Activated CD4-positive, alpha-beta memory T cell treated with anti-CD3 and anti-CD28 coated beads, Interleukin-2, amount 10 ng/mL, durations not matched to agents 7 days and 5 days (primary cell): Measurements from ENCODE around the gene PTPRC. TPM values are rescaled to one million over a fixed set of nuclear protein-coding genes. Genes with fewer than 3 reads are reported as not detected.

Experiments used
- CTCF ChIA-PET: fragments of 350-600 bp; sonication (Branson Sonifier 250); formaldehyde crosslinking; loops from one replicate; lab custom pipeline; 2021; ENCODE audit warnings: antibody characterized with exemption, inconsistent platforms; lab: Charles Lee
- POLR2A ChIA-PET: fragments of 350-600 bp; sonication (Branson Sonifier 250); formaldehyde crosslinking; loops from one replicate; lab custom pipeline; 2021; ENCODE audit warnings: antibody characterized with exemption; lab: Charles Lee
- DNase-seq: peaks from one replicate; pipeline ENCODE4 v3.0.0-alpha.2; 2020
- H3K27ac Mint-ChIP-seq: one replicate; pipeline ENCODE4 v1.8.0; 2021; ENCODE audit warnings: mild to moderate bottlenecking, mixed read lengths
- H3K27me3 Mint-ChIP-seq: one replicate; pipeline ENCODE4 v1.8.0; 2021; ENCODE audit warnings: mixed read lengths
- H3K36me3 Mint-ChIP-seq: one replicate; pipeline ENCODE4 v1.8.0; 2021; ENCODE audit warnings: low read depth, mixed read lengths
- H3K4me1 Mint-ChIP-seq: one replicate; pipeline ENCODE4 v1.8.0; 2021; ENCODE audit warnings: mixed read lengths
- H3K4me3 Mint-ChIP-seq: one replicate; pipeline ENCODE4 v1.8.0; 2021; ENCODE audit warnings: mild to moderate bottlenecking, mixed read lengths
- H3K9me3 Mint-ChIP-seq: one replicate; pipeline ENCODE4 v1.8.0; 2021; ENCODE audit warnings: mixed read lengths
- total RNA-seq, 2 experiments: library from RNA; stranded (reverse); gene quantifications; one replicate each; pipeline ENCODE4 v1.2.3, GENCODE V29; 2021

PTPRC gene
- total RNA-seq, 2 experiments from 2014 or later: 724 to 731 TPM

DNA sequence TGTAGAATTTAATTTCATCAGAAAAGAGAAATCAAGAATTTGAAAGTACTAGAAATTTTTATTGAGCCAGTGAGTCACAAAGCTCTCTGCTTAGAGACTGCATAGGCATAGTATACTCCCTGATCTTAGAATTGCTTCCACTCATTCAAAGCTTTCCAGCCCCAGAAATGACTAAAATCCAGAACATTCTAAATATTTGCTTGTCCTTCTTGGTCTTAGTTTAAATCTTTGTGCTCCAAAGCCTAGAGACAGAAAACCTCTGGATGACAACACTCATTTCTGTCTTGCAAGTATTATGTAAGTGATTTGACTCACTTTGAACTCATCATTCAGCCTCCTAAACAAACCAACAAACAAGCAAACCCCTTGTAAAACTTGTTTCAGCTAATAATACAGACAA is 74.2 kb downstream of the PTPRC start:
- CTCF ChIA-PET: no interaction called here
- DNase-seq: no peak
- Mint-ChIP-seq H3K27me3 (no peaks in the 10 kb centered on the region), H3K36me3 (peaks cover 86% of the 10 kb centered on the region), H3K4me1 (peaks cover 37% of the 10 kb centered on the region), H3K27ac (no peak overlapping the region), H3K9me3 (no peaks in the 10 kb centered on the region), H3K4me3 (no peak overlapping the region)
- POLR2A ChIA-PET: interaction anchor here (0.7 to 1.4 kb wide), 3 partner anchors 9 to 62 kb away, joined by 3 read pairs; no protein-coding TSS in a partner anchor

DNA sequence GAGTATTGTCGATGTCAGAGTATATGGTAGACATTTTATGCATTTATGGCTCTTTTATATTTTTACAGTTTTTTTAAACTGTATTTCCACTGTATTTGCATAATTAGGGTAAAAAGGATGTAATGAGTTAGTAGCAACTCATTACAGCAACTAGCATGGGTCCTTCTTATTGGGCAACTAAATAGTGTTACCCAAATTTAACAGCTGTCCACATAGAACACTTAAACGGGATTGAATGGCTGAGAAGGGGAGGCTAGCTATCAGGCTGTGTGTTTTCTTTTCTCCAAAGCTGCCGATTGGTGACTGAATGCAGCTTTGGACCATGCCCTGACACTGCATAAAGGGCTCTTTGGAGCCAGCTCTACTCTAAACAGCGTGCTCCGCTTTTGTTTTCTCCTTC is 75.4 kb downstream of the PTPRC start:
- POLR2A ChIA-PET: interaction anchor here (1.4 kb wide), 1 partner anchor 32 kb away, joined by 4 read pairs; no protein-coding TSS in a partner anchor
- Mint-ChIP-seq H3K27ac (no peak overlapping the region), H3K4me1 (peaks cover 31% of the 10 kb centered on the region), H3K27me3 (no peaks in the 10 kb centered on the region), H3K4me3 (no peak overlapping the region), H3K9me3 (no peaks in the 10 kb centered on the region), H3K36me3 (peaks cover 82% of the 10 kb centered on the region)
- DNase-seq: no peak
- CTCF ChIA-PET: no interaction called here

DNA sequence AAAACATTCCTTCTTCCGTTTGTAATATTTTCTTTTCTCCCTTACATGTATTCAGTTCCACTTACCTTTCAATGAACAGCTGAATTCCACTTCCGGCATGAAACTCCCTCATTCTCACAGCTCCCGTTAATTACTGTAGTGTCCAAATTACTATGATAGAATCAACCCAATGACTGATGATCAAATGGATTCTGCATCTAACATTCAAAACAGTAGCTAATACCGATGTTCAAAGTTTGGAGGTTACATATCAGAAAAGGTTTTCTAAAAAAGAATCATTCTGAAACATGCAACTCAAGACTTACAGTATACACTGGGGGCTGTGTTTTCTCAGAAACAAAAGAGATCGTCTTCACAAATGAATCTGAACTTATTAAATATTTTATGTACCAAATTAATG is 77.2 kb downstream of the PTPRC start:
- Mint-ChIP-seq H3K27me3 (no peaks in the 10 kb centered on the region), H3K4me1 (peaks cover 34% of the 10 kb centered on the region), H3K4me3 (no peak overlapping the region), H3K9me3 (no peaks in the 10 kb centered on the region), H3K27ac (peak overlapping the region; percentile 68), H3K36me3 (peaks cover 81% of the 10 kb centered on the region)
- no peak for DNase-seq
- ChIA-PET CTCF (interaction anchor here (1.0 kb wide), 1 partner anchor 15 kb away, joined by 3 read pairs; no protein-coding TSS in a partner anchor), POLR2A (interaction anchor here (1.0 to 1.7 kb wide), 2 partner anchors 12 to 15 kb away, joined by 5 read pairs; no protein-coding TSS in a partner anchor)

DNA sequence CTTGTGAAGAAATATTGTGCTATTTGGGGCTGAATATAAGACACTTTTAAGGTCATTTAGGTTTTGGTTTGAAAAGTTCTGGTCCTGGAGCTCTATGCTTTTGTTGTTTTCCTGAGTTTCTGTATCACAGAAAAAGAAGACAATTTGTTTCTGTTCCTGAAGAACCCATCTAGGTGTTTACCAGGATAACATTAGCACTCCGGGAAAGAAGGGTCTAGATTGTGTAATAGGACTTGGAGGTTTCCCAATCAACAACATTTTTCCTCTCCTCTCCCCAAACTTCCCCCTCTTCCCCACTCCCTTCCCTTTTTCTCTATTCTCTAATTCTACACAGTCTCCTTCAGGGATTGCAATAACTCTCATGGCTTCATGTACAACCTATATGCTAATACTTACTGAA is 78.7 kb downstream of the PTPRC start:
- H3K4me3 Mint-ChIP-seq: no peak overlapping the region
- H3K4me1 Mint-ChIP-seq: peaks cover 31% of the 10 kb centered on the region
- H3K36me3 Mint-ChIP-seq: peaks cover 70% of the 10 kb centered on the region
- peak overlapping the region; percentile 17 for H3K27ac Mint-ChIP-seq
- DNase-seq: no peak
- no peaks in the 10 kb centered on the region for H3K27me3 Mint-ChIP-seq
- ChIA-PET POLR2A (interaction anchor here (0.9 to 1.5 kb wide), 4 partner anchors 13 to 27 kb away, joined by 3 to 5 read pairs (median 4); no protein-coding TSS in a partner anchor), CTCF (no interaction called here)
- no peaks in the 10 kb centered on the region for H3K9me3 Mint-ChIP-seq

DNA sequence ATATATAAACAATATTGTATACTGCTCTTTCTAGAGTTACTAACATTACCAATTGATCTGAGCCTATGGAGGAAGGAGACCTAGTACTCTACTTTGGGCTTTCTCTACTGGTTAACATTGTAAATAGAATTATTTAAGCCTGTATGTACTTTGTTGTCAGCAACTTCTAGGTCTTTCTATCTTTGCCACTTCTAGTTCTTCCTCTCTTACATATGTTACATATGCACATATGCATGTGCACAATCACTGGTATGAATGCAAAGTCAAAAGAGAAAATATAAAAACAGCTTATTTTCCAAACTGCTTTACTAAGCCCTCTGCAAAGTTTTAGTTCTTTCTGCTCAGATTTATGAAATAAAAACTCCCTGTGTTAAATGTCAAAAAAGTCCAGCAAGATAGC is 84.3 kb downstream of the PTPRC start:
- ChIA-PET CTCF (no interaction called here), POLR2A (interaction anchor here (1.1 to 1.6 kb wide), 3 partner anchors 17 to 102 kb away, joined by 3 to 7 read pairs (median 3); no protein-coding TSS in a partner anchor)
- Mint-ChIP-seq H3K4me3 (no peak overlapping the region), H3K27ac (no peak overlapping the region), H3K27me3 (no peaks in the 10 kb centered on the region), H3K9me3 (no peaks in the 10 kb centered on the region), H3K36me3 (peaks cover 71% of the 10 kb centered on the region), H3K4me1 (peaks cover 28% of the 10 kb centered on the region)
- no peak for DNase-seq

DNA sequence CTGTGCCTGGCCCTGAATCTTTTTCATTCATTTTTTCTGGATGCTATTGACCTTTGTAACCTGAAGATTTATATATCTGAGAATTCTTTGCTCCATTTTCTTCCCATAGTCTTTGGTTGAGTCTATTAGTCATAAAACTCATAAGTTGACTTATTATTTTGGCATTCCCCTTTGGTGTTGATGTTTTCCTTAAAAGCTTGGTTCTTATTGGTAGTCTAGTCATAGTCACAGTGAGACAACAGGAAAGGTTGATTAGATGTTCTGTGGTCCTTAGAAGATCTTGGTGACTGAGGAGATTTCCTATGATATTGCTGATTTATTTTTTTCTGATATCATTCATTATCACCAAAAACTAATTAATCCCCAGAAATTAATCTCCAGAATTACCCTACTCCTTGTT is 86.2 kb downstream of the PTPRC start:
- Mint-ChIP-seq H3K36me3 (peaks cover 69% of the 10 kb centered on the region), H3K9me3 (no peaks in the 10 kb centered on the region), H3K27me3 (no peaks in the 10 kb centered on the region), H3K27ac (peak overlapping the region; percentile 8), H3K4me1 (peaks cover 29% of the 10 kb centered on the region), H3K4me3 (no peak overlapping the region)
- no peak for DNase-seq
- ChIA-PET CTCF (no interaction called here), POLR2A (no interaction called here)

DNA sequence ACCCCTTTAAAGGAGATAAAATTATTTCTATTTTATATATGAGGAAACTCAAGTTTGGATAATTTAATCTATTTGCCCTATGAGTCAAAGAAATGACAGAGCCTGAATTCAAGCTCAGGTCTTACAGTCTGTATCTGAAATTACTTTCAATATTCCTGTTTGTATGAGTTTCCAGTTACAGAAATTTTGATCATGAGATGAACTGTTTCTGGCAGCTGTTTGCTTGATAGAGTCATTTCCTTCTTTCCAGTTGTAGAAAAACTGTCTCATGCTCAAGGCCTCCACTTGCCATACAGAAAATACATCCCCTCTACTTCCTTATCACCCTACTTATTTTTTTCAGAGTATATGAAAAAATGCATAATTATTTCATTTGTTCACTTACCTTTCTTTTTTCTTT is 87.6 kb downstream of the PTPRC start:
- DNase-seq: no peak
- H3K27me3 Mint-ChIP-seq: no peaks in the 10 kb centered on the region
- no peak overlapping the region for H3K4me3 Mint-ChIP-seq
- H3K27ac Mint-ChIP-seq: no peak overlapping the region
- H3K9me3 Mint-ChIP-seq: no peaks in the 10 kb centered on the region
- ChIA-PET CTCF (no interaction called here), POLR2A (no interaction called here)
- H3K36me3 Mint-ChIP-seq: peaks cover 73% of the 10 kb centered on the region
- H3K4me1 Mint-ChIP-seq: peaks cover 33% of the 10 kb centered on the region

DNA sequence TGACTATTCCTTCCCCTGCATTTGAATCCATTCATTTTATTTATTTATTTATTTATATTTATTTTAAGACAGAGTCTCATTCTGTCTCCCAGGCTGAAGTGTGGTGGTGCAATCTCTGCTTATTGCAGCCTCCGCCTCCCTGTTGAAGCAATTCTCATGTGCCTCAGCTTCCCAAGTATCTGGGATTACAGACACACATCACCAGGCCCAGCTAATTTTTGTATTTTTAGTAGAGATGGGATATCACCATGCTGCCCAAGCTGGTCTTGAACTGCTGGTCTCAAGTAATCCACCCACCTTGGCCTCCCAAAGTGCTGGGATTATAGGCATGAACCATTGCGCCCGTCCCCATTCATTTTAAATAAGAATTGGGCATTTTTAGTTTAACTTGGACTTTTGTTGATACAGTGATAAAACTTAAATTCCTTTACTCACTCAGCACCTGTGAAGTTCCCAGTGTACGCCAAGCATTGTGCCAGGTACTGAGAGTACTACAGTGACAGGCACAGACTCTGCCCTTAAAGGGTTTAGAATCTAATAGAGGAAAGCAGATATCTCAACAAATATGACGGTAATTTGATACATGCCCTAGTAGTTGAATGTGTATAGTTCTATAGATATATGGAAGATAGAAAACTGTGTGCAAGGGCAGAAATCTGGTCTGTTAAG is 90.5 kb downstream of the PTPRC start:
- peaks cover 79% of the 10 kb centered on the region for H3K36me3 Mint-ChIP-seq
- no peak overlapping the region for H3K4me3 Mint-ChIP-seq
- no peak overlapping the region for H3K27ac Mint-ChIP-seq
- no peaks in the 10 kb centered on the region for H3K27me3 Mint-ChIP-seq
- H3K4me1 Mint-ChIP-seq: peaks cover 48% of the 10 kb centered on the region
- ChIA-PET POLR2A (interaction anchor here (1.0 kb wide), 1 partner anchor 17 kb away, joined by 3 read pairs; no protein-coding TSS in a partner anchor), CTCF (no interaction called here)
- no peak for DNase-seq
- H3K9me3 Mint-ChIP-seq: no peaks in the 10 kb centered on the region

DNA sequence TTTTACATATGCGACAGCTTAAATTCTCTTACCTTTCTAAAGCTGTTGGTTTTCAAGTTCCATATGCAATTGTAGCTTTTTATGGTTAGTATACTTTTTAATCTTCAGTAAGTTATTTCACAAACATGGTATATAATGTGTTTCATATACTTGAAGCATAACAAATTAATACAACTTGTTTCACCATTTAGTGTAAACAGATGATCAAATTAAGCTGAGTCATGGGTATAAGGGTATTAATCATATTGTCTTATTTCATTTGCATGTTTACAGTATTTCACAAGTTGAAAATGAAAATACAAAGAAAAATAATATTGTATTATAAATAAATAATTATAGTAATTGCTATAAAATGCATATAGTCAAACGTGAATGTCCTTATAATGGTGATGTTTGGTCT is 92.1 kb downstream of the PTPRC start:
- Mint-ChIP-seq H3K36me3 (peaks cover 72% of the 10 kb centered on the region), H3K27me3 (no peaks in the 10 kb centered on the region), H3K9me3 (no peaks in the 10 kb centered on the region), H3K4me3 (no peak overlapping the region), H3K27ac (no peak overlapping the region), H3K4me1 (peaks cover 42% of the 10 kb centered on the region)
- no peak for DNase-seq
- CTCF ChIA-PET: no interaction called here
- POLR2A ChIA-PET: interaction anchor here (1.1 kb wide), 1 partner anchor 16 kb away, joined by 3 read pairs; no protein-coding TSS in a partner anchor

DNA sequence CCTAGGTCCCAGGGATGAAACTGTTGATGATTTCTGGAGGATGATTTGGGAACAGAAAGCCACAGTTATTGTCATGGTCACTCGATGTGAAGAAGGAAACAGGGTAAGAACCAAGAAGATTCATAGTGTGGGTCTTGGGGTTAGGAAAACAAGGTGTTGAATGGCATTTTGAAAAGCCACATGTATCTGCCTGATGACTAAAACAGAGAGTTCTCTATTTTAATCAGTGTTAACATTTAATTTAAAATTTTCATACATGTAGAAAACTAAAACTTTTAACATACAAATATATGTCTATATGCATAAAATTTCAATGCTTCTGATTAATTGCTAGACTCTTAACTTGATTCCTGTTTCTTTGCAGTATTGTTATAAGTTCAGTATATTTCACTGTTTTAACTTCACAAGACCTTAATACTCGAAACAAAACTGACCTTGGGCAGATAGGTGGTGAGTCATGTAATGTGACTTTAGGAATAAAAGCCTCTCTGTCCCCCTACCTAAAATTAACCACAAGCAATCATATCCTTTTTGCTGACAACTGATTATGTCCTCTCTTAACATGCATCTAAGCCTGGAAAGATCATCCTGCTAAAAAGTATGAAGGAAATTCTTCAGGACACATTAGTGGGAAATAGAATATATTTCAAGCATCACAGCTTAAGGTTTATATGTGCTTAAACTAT is 95.6 kb downstream of the PTPRC start:
- no peak overlapping the region for H3K4me3 Mint-ChIP-seq
- CTCF ChIA-PET: no interaction called here

DNA sequence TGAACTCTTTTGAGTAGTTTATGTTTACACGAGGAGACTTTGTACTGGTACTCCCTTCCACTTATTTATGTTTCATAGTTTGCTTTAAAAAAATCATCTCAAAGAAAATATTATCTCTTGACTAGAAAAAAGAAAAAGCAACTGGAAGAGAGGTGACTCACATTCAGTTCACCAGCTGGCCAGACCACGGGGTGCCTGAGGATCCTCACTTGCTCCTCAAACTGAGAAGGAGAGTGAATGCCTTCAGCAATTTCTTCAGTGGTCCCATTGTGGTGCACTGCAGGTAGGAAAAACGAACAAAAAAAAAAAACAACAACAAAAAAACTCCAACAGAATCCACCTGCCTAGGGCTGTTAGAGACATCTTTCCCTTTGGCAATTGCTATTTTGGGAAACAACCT is 102.9 kb downstream of the PTPRC start:
- CTCF ChIA-PET: no interaction called here
- DNase-seq: no peak
- Mint-ChIP-seq H3K27ac (no peak overlapping the region), H3K36me3 (peaks cover 65% of the 10 kb centered on the region), H3K9me3 (peaks cover 6% of the 10 kb centered on the region), H3K27me3 (no peaks in the 10 kb centered on the region), H3K4me1 (peaks cover 49% of the 10 kb centered on the region), H3K4me3 (no peak overlapping the region)
- POLR2A ChIA-PET: no interaction called here

More for the DNA sequence above, 95.6 kb downstream of the PTPRC start:
- DNase-seq: no peak
- Mint-ChIP-seq H3K36me3 (peaks cover 82% of the 10 kb centered on the region), H3K27ac (peak overlapping the region; percentile 59), H3K9me3 (peaks cover 11% of the 10 kb centered on the region), H3K27me3 (no peaks in the 10 kb centered on the region), H3K4me1 (peaks cover 63% of the 10 kb centered on the region)
- POLR2A ChIA-PET: no interaction called here

DNA sequence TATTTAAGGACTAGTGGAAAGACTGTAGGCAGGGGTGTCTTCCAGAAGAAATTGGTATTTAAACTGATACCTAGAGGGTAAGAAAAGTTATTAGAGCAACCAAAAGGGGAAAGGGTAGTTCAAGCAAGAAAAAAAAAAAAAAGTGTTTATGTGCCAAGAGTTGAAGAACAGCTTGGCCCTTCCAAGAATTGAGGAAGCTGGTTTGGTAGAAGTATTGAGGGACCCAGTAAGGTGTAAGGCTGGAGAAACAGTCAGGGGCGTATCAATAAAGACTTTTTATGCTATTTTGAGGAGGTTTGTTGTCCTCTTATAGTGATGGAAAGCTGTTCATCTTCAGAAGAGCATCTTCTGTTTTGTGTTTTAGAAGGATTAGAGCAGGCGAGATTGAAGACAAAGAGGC is 108.3 kb downstream of the PTPRC start:
- DNase-seq: no peak
- Mint-ChIP-seq H3K9me3 (no peaks in the 10 kb centered on the region), H3K4me1 (peaks cover 15% of the 10 kb centered on the region), H3K4me3 (no peak overlapping the region), H3K27me3 (no peaks in the 10 kb centered on the region), H3K36me3 (peaks cover 44% of the 10 kb centered on the region), H3K27ac (no peak overlapping the region)
- ChIA-PET CTCF (interaction anchor here (2.1 kb wide), 1 partner anchor 366 kb away, joined by 6 read pairs; no protein-coding TSS in a partner anchor), POLR2A (interaction anchor here (0.8 kb wide), 1 partner anchor 16 kb away, joined by 3 read pairs; no protein-coding TSS in a partner anchor)

DNA sequence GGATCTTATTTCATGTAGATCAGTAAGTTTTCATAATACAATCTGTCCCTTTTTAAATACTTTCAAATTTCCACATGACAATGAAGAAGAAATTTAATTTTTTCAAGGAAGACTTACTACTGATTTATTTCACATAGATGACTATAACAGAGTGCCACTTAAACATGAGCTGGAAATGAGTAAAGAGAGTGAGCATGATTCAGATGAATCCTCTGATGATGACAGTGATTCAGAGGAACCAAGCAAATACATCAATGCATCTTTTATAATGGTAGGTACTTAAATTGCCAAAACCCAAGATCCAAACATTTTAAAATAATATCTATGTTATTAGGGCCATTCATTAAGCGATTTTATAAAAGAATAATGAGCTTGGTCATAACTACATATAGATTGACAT is 110.4 kb downstream of the PTPRC start:
- ChIA-PET POLR2A (no interaction called here), CTCF (no interaction called here)
- no peaks in the 10 kb centered on the region for H3K9me3 Mint-ChIP-seq
- H3K4me1 Mint-ChIP-seq: peaks cover 1% of the 10 kb centered on the region
- DNase-seq: no peak
- no peak overlapping the region for H3K4me3 Mint-ChIP-seq
- H3K36me3 Mint-ChIP-seq: peaks cover 45% of the 10 kb centered on the region
- H3K27me3 Mint-ChIP-seq: no peaks in the 10 kb centered on the region
- H3K27ac Mint-ChIP-seq: no peak overlapping the region
